H1 (cell line): Measurements from ENCODE around the gene NRROS. TPM values are rescaled to one million over a fixed set of nuclear protein-coding genes. Genes with fewer than 3 reads are reported as not detected.
A peak's percentile ranks its signal among the peaks of the same experiment; 100 is the strongest.

Experiments used
- CTCF ChIA-PET: fragments of 300-600 bp; sonication (Branson Sonifier 250); formaldehyde crosslinking; loops from one replicate; lab custom pipeline; 2021; ENCODE audit not compliant: partially characterized antibody; lab: Charles Lee
- POLR2A ChIA-PET: fragments of 300-600 bp; sonication (Branson Sonifier 250); formaldehyde crosslinking; loops from one replicate; lab custom pipeline; 2021; ENCODE audit warnings: inconsistent platforms; ENCODE audit not compliant: partially characterized antibody; lab: Charles Lee
- DNase-seq, 2 experiments: peaks; one replicate each; pipeline versions ENCODE4 v3.0.0 to v3.0.0-alpha.2; 2010 to 2022; ENCODE audit warnings: low spot score in 2 of 2, low read depth in 1 of 2, mixed read lengths in 1 of 2
- FAIRE-seq: peaks from 2 replicates; lab custom pipeline; 2011; peaks lifted over from hg19 to GRCh38; lab: Jason Lieb, UNC
- H2AFZ ChIP-seq: 2 replicates; pipeline ENCODE4 v1.8.1; 2012; ENCODE audit warnings: low read length, inconsistent platforms
- H2AK5ac ChIP-seq: 2 replicates; pipeline ENCODE4 v1.6.1; 2013; ENCODE audit warnings: low read depth, low read length
- H2BK120ac ChIP-seq: replicated peaks from 2 replicates; pipeline ENCODE3; 2013; ENCODE audit warnings: low read depth, low read length, inconsistent platforms
- H2BK12ac ChIP-seq: 2 replicates; pipeline ENCODE4 v1.6.1; 2013; ENCODE audit warnings: low read depth, low read length
- H2BK15ac ChIP-seq: 2 replicates; pipeline ENCODE4 v1.6.1; 2013; ENCODE audit warnings: low read length
- H2BK20ac ChIP-seq: 2 replicates; pipeline ENCODE4 v1.6.1; 2013; ENCODE audit warnings: low read length
- H2BK5ac ChIP-seq: 2 replicates; pipeline ENCODE4 v1.6.1; 2013; ENCODE audit warnings: low read depth, low read length
- H3K14ac ChIP-seq: 2 replicates; pipeline ENCODE4 v1.6.1; 2013; ENCODE audit warnings: inconsistent platforms; ENCODE audit not compliant: insufficient read length
- H3K18ac ChIP-seq: 2 replicates; pipeline ENCODE4 v1.6.1; 2013; ENCODE audit warnings: low read length; ENCODE audit errors: extremely low read depth
- H3K23ac ChIP-seq: 2 replicates; pipeline ENCODE4 v1.6.1; 2013; ENCODE audit warnings: inconsistent platforms; ENCODE audit not compliant: insufficient read length
- H3K23me2 ChIP-seq: 2 replicates; pipeline ENCODE4 v1.6.1; 2013; ENCODE audit warnings: low read depth, low read length
- H3K27ac ChIP-seq: 2 replicates; pipeline ENCODE4 v1.6.1; 2011; ENCODE audit warnings: low read depth, low read length, inconsistent platforms
- H3K27me3 ChIP-seq, 4 experiments: replicated peaks in 1 of 4; 1 replicate in 1 of 4; 2 replicates in 3 of 4; pipeline versions ENCODE4 v1.6.1 to v1.8.1; 2011 to 2013; ENCODE audit warnings: low read length in 3 of 4, mild to moderate bottlenecking in 3 of 4, inconsistent platforms in 2 of 4, mixed read lengths in 2 of 4, moderate library complexity in 1 of 4; ENCODE audit not compliant: control insufficient read depth in 3 of 4, insufficient read depth in 3 of 4; ENCODE audit errors: extremely low read depth in 1 of 4
- H3K36me3 ChIP-seq, 4 experiments: 2 replicates each; pipeline versions ENCODE4 v1.6.1 to v1.8.1; 2011 to 2013; ENCODE audit warnings: mild to moderate bottlenecking in 4 of 4, low read length in 3 of 4, moderate library complexity in 2 of 4, control low read depth in 1 of 4, inconsistent platforms in 1 of 4; ENCODE audit not compliant: insufficient read depth in 4 of 4, control insufficient read depth in 2 of 4
- H3K4ac ChIP-seq: replicated peaks from 2 replicates; pipeline ENCODE3; 2013; ENCODE audit warnings: low read length, low read depth, mixed read lengths, inconsistent platforms; ENCODE audit not compliant: insufficient read length
- H3K4me1 ChIP-seq, 4 experiments: replicated peaks in 1 of 4; 1 replicate in 1 of 4; 2 replicates in 3 of 4; pipeline versions ENCODE4 v1.6.1 to v1.8.1; 2011 to 2013; ENCODE audit warnings: low read length in 3 of 4, inconsistent platforms in 2 of 4, mixed read lengths in 1 of 4; ENCODE audit not compliant: insufficient read depth in 4 of 4, control insufficient read depth in 3 of 4
- H3K4me2 ChIP-seq, 2 experiments: 2 replicates each; pipeline versions ENCODE4 v1.6.1 to v1.8.1; 2011 to 2013; ENCODE audit warnings: low read depth in 2 of 2, low read length in 2 of 2, control low read depth in 1 of 2, inconsistent platforms in 1 of 2, mild to moderate bottlenecking in 1 of 2; ENCODE audit not compliant: insufficient read depth in 1 of 2
- H3K4me3 ChIP-seq, 4 experiments: fragments of 200-600, 300-600 bp in 1 of 4; sonication (generic), shearing (Covaris generic), sonication (Bioruptor Twin) in 1 of 4; 2 replicates each; pipeline versions ENCODE4 v1.5.1 to v1.8.1; 2011 to 2016; ENCODE audit warnings: low read length in 4 of 4, low read depth in 3 of 4, control low read depth in 2 of 4, inconsistent platforms in 2 of 4, mild to moderate bottlenecking in 2 of 4, mixed read lengths in 1 of 4, moderate library complexity in 1 of 4; ENCODE audit not compliant: insufficient read depth in 2 of 4; ENCODE audit errors: extremely low read depth in 1 of 4
- H3K56ac ChIP-seq: replicated peaks from 2 replicates; pipeline ENCODE3; 2013; ENCODE audit warnings: low read depth, mild to moderate bottlenecking, mixed read lengths, low read length, inconsistent platforms; ENCODE audit not compliant: insufficient read length
- H3K79me1 ChIP-seq: 2 replicates; pipeline ENCODE4 v1.6.1; 2013; ENCODE audit warnings: low read depth, low read length, control low read depth
- H3K79me2 ChIP-seq, 2 experiments: 2 replicates each; pipeline versions ENCODE4 v1.6.1 to v1.8.1; 2012 to 2013; ENCODE audit warnings: low read length in 2 of 2, mild to moderate bottlenecking in 2 of 2, inconsistent platforms in 1 of 2; ENCODE audit not compliant: insufficient read depth in 2 of 2, control insufficient read depth in 1 of 2
- H3K9ac ChIP-seq, 4 experiments: replicated peaks in 1 of 4; 1 replicate in 1 of 4; 2 replicates in 3 of 4; pipeline versions ENCODE4 v1.6.1 to v1.8.1; 2011 to 2013; ENCODE audit warnings: low read depth in 3 of 4, low read length in 3 of 4, control low read depth in 2 of 4, mild to moderate bottlenecking in 2 of 4, moderate library complexity in 2 of 4, inconsistent platforms in 1 of 4; ENCODE audit errors: extremely low read depth in 1 of 4
- H3K9me3 ChIP-seq, 2 experiments: 2 replicates each; pipeline versions ENCODE4 v1.6.1 to v1.8.1; 2012 to 2013; ENCODE audit warnings: mild to moderate bottlenecking in 2 of 2, moderate library complexity in 2 of 2, control low read depth in 1 of 2, inconsistent platforms in 1 of 2, low read depth in 1 of 2, low read length in 1 of 2, mixed read lengths in 1 of 2; ENCODE audit not compliant: insufficient read depth in 2 of 2
- H4K20me1 ChIP-seq, 2 experiments: replicated peaks in 1 of 2; 2 replicates each; pipeline versions ENCODE3 to v1.8.1; 2011 to 2013; ENCODE audit warnings: inconsistent platforms in 2 of 2, low read length in 2 of 2, mild to moderate bottlenecking in 1 of 2; ENCODE audit not compliant: insufficient read depth in 2 of 2, control insufficient read depth in 1 of 2
- H4K5ac ChIP-seq: 2 replicates; pipeline ENCODE4 v1.6.1; 2013; ENCODE audit warnings: low read length, low read depth, mixed read lengths, inconsistent platforms; ENCODE audit not compliant: insufficient read length
- H4K8ac ChIP-seq: 2 replicates; pipeline ENCODE4 v1.8.0; 2013; ENCODE audit warnings: mild to moderate bottlenecking, moderate library complexity, low read length, inconsistent platforms; ENCODE audit not compliant: insufficient read depth; ENCODE audit errors: extremely low read depth
- H4K91ac ChIP-seq: replicated peaks from 2 replicates; pipeline ENCODE3; 2013; ENCODE audit warnings: low read length, mixed read lengths, inconsistent platforms; ENCODE audit not compliant: insufficient read length
- BCL11A ChIP-seq, 2 experiments: IDR thresholded peaks; one replicate each; pipeline ENCODE4 v1.6.1; 2011; ENCODE audit warnings: low read depth in 2 of 2, low read length in 2 of 2, mild to moderate bottlenecking in 2 of 2
- CHD2 ChIP-seq: IDR thresholded peaks from 2 replicates; pipeline ENCODE4 v1.6.1; 2012; ENCODE audit warnings: low read length, improper control_type of control experiment
- CREB1 ChIP-seq: IDR thresholded peaks from 2 replicates; pipeline ENCODE4 v1.6.1; 2012; ENCODE audit warnings: inconsistent platforms
- MAFK ChIP-seq: IDR thresholded peaks from 2 replicates; pipeline ENCODE4 v1.6.1; 2012; ENCODE audit warnings: low read depth, mild to moderate bottlenecking, improper control_type of control experiment, low read length
- POLR2AphosphoS5 ChIP-seq: IDR thresholded peaks from 2 replicates; pipeline ENCODE4 v1.6.1; 2011; ENCODE audit warnings: low read depth, low read length
- POU5F1 ChIP-seq: IDR thresholded peaks from 2 replicates; pipeline ENCODE4 v1.6.1; 2011; ENCODE audit warnings: low read depth, mild to moderate bottlenecking, low read length, moderate library complexity
- RXRA ChIP-seq: IDR thresholded peaks from 2 replicates; pipeline ENCODE4 v1.6.1; 2011; ENCODE audit warnings: low read depth, mild to moderate bottlenecking, low read length, moderate library complexity; ENCODE audit not compliant: insufficient read depth
- SAP30 ChIP-seq: fragments of 300-600 bp; sonication (generic); IDR thresholded peaks from 2 replicates; pipeline ENCODE4 v1.7.1; 2012; ENCODE audit warnings: low read length, moderate library complexity, mild to moderate bottlenecking, inconsistent platforms; ENCODE audit not compliant: insufficient read depth, insufficient replicate concordance
- SIRT6 ChIP-seq: IDR thresholded peaks from one replicate; pipeline ENCODE4 v1.7.1; 2012; ENCODE audit warnings: low read length, inconsistent platforms
- SP4 ChIP-seq: IDR thresholded peaks from 2 replicates; pipeline ENCODE4 v1.6.1; 2012; ENCODE audit warnings: low read length, inconsistent platforms
- TBP ChIP-seq: IDR thresholded peaks from 2 replicates; pipeline ENCODE4 v1.6.1; 2011; ENCODE audit warnings: low read depth, low read length, improper control_type of control experiment
- TEAD4 ChIP-seq: IDR thresholded peaks from 2 replicates; pipeline ENCODE4 v1.6.1; 2012; ENCODE audit warnings: low read depth, low read length, inconsistent platforms, mixed read lengths
- WGBS, 2 experiments: shearing (Covaris generic) in 1 of 2; methylation state at CpG; one replicate each; pipeline versions ENCODE4 v1.1.6 to v1.1.7; 2013 to 2015; ENCODE audit warnings: low lambda C conversion rate in 2 of 2, mixed read lengths in 2 of 2, inconsistent platforms in 1 of 2, low coverage in 1 of 2, missing lambda C conversion rate in 1 of 2; ENCODE audit not compliant: insufficient replicate concordance in 2 of 2, insufficient coverage in 1 of 2, insufficient read length in 1 of 2; ENCODE audit errors: extremely low coverage in 1 of 2, missing lambda C conversion rate in 1 of 2; 5-methylcytosine and 5-hydroxymethylcytosine counted together
- polyA plus RNA-seq, 7 experiments: library from polyadenylated mRNA; depleted of rRNA in 3 of 7; stranded (reverse) in 5 of 7; unstranded in 2 of 7; fragments of >200 nt in 5 of 7; fragments of 200-250 nt in 2 of 7; gene quantifications; 1 replicate in 5 of 7; 2 replicates in 1 of 7; 4 replicates in 1 of 7; pipeline versions ENCODE4 v1.2.1 to v1.2.3, GENCODE V29; 2011 to 2013; ENCODE audit warnings: missing spikeins in 2 of 7, mixed read lengths in 2 of 7
- total RNA-seq: library from RNA; stranded (reverse); fragmentation: NEBNext Ultra II Directional; extraction: Animal tissue kit (Norgen Biotek cat#: 25700); gene quantifications from 2 replicates; pipeline ENCODE4 v1.2.1, GENCODE V29; 2021

NRROS gene
- total and polyA plus RNA-seq, 2 of the 8 experiments (the other 6 are each of a cell fraction or from before 2014, with no cell fraction given): 5.3 to 7.3 TPM

GRCh38 chr3:196611761-196612483 lies 27.6 kb upstream of the NRROS start:
- FAIRE-seq: no peak
- H3K23ac ChIP-seq: no peak overlapping the region
- no peak overlapping the region for H2BK15ac ChIP-seq
- no peak overlapping the region for H2BK120ac ChIP-seq
- DNase-seq: no peak
- H4K8ac ChIP-seq: no peak overlapping the region
- peak overlapping the region; percentile 47 for H4K91ac ChIP-seq
- H2AK5ac ChIP-seq: no peak overlapping the region
- peak overlapping the region; percentile 35; the same call in 1 of the 2 replicates for H2BK20ac ChIP-seq
- 89% methylated on average over 10 of the region's 10 CpGs; no CpG with 5 or more reads in 1 of the 2 experiments for WGBS, 2 experiments
- no peak overlapping the region for H3K4me3 ChIP-seq
- ChIA-PET POLR2A (interaction anchor here (1.0 kb wide), 1 partner anchor 33 kb away, joined by 3 read pairs; no protein-coding TSS in a partner anchor), CTCF (interaction anchor here (0.9 to 11.1 kb wide), 6 partner anchors 10 to 133 kb away, joined by 3 to 143 read pairs (median 3); no protein-coding TSS in a partner anchor)
- H3K36me3 ChIP-seq: no peaks in the 10 kb centered on the region
- no peaks in the 10 kb centered on the region for H3K79me2 ChIP-seq
- H3K14ac ChIP-seq: no peak overlapping the region
- H2AFZ ChIP-seq: peak overlapping the region; percentile 27
- H3K4ac ChIP-seq: no peak overlapping the region
- no peak overlapping the region for H3K4me2 ChIP-seq
- H3K18ac ChIP-seq: no peak overlapping the region
- no peak overlapping the region for H4K5ac ChIP-seq
- no peak overlapping the region for H3K27ac ChIP-seq
- no peaks in the 10 kb centered on the region for H4K20me1 ChIP-seq
- no peak overlapping the region for H3K56ac ChIP-seq
- H2BK12ac ChIP-seq: 0 out of 2 replicates have a peak overlapping the region, but pooled peaks have one; percentile 19
- no peaks in the 10 kb centered on the region for H3K79me1 ChIP-seq
- H3K9me3 ChIP-seq: no peaks in the 10 kb centered on the region
- H2BK5ac ChIP-seq: peak overlapping the region; percentile 36; the same call in 1 of the 2 replicates
- no peak overlapping the region for H3K9ac ChIP-seq
- no peaks in the 10 kb centered on the region for H3K27me3 ChIP-seq
- H3K4me1 ChIP-seq: peaks cover 0 to 3% (median 0%) of the 10 kb centered on the region in 4 experiments; a peak in 2 of 7 replicates
- H3K23me2 ChIP-seq: no peaks in the 10 kb centered on the region
- TF ChIP-seq TEAD4: no peak
- TF ChIP-seq SAP30: no peak
- no peak for TF ChIP-seq SP4
- TF ChIP-seq MAFK: no peak
- TF ChIP-seq RXRA: no peak
- TF ChIP-seq CREB1: no peak
- TF ChIP-seq BCL11A (IDR thresholded peaks at IDR 0.05; ENCODE audit: low read depth in 2 of 2, low read length in 2 of 2): no peak
- TF ChIP-seq CHD2: no peak
- TF ChIP-seq POLR2AphosphoS5: no peak
- TF ChIP-seq POU5F1: no peak
- no peak for TF ChIP-seq TBP
- TF ChIP-seq SIRT6: no peak
